GM12874 (cell line): Measurements from ENCODE around the gene BRMS1.

Source experiments
- CTCF ChIP-seq: IDR thresholded peaks from 2 replicates; pipeline ENCODE4 v1.5.1; 2011; ENCODE audit warnings: low read depth, mild to moderate bottlenecking, control low read depth, low read length, moderate library complexity; ENCODE audit not compliant: insufficient read depth

Gene BRMS1

GRCh38 chr11:66349084-66349386 is 4.1 kb upstream of the BRMS1 start:
- TF ChIP-seq CTCF = no peak

- TF ChIP-seq CTCF = no peak
These were observed 2.7 kb upstream of the BRMS1 start, which contains the start of gene B4GAT1 for GRCh38 chr11:66347425-66348276. Gene B4GAT1, minus strand, starts transcription at chr11:66347629. Its CDS starts 84 bp downstream, at chr11:66347545.

DNA sequence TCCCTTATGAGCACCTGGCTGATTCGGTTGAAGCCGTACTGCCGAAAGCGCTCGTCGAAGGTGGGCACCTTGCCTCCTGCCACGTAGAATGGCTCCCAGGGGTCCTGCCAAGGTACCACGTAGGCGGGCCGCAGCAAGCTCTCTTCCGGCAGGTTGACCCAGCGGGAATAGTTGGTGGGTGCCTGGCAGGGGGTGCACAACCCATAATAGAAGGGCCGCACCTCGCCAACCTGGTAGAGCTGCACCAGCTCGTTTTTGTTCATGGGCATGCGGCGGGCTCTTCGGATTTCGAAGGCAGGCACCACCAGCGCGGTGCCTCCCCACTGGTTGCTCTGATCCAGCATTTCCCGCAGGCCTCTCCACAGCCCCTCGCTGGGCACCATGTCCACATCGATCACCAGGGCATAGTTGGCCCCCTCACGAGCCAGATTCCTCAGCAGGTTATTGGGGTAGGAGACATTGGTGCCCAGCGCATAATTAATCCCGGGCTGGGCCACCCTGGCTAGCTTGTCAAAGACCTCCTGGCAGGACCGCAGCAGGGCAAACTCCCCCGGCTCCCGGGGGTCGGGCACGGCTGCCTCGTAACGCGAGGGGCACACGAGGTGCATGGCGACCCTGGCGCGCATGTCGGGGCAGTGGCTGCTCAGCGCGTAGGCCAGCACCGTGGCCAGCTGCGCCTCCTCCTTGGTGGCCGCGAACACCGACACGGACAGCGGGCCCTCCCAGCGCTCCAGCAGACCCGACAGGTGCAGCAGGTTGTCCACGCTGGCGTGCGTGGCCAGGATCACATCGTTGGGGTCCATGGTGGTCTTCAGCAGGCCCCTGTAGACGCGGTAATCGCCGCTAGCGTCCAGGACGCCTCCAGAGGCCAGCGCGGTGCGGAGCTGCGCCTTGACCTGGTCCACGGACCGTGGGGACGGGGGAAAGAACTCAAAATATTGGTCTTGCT is 1.8 kb upstream of the BRMS1 start:
- TF ChIP-seq CTCF = no peak

DNA sequence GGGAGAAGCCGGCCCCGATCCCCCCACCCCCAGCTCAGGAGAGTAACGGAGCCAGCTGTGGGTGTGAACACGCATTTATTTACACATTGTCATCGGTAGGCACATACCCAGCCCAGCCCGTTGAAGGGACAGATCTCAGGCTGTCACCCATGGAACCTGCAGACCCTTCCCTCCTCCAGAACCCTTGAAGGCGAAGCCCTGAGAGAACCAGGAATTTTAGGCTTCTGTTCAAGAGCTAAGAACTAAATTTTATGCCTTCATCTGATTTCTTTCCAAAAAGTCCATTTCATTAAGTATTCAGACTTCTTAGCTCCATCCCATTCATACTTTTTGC is 379 bp upstream of the BRMS1 start:
- no peak for TF ChIP-seq CTCF

DNA sequence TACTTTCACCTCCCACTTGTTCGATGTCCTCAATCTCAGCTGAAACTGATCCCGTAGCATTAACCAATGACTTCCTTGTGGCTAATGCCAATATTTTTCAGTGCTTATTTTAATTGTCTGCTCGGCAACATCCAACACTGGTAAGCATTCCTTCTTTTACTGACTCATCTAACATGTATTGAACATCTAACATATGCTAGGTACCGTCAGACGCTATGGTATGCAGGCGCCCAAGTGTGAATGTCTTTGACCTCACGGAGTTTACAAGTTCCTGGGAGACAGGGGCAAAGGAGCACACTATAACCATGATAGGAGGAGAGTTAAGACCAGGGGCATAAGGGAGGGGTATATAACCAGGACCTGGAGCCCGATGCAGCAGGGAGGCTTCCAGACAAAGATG is 1.7 kb downstream of the BRMS1 start:
- no peak for TF ChIP-seq CTCF

GRCh38 chr11:66341502-66342126 is 3.3 kb downstream of the BRMS1 start:
- TF ChIP-seq CTCF = no peak
